Stimulated activated CD8-positive, alpha-beta memory T cell treated with anti-CD3 and anti-CD28 coated beads, Interleukin-12 subunit alpha, Interleukin-12 subunit beta, amount 100 ng/mL, for 24 hours (primary cell): ENCODE measurements around the gene HES1.
"Not testable (repeated sequence)": the region's sequence is repeated elsewhere in the genome, so short reads cannot be mapped to it uniquely, and the experiment has no call there.

Experiments used
- DNase-seq: peaks from one replicate; pipeline ENCODE4 v3.0.0-alpha.2; 2020; ENCODE audit errors: extremely low read depth

The HES1 gene

DNA sequence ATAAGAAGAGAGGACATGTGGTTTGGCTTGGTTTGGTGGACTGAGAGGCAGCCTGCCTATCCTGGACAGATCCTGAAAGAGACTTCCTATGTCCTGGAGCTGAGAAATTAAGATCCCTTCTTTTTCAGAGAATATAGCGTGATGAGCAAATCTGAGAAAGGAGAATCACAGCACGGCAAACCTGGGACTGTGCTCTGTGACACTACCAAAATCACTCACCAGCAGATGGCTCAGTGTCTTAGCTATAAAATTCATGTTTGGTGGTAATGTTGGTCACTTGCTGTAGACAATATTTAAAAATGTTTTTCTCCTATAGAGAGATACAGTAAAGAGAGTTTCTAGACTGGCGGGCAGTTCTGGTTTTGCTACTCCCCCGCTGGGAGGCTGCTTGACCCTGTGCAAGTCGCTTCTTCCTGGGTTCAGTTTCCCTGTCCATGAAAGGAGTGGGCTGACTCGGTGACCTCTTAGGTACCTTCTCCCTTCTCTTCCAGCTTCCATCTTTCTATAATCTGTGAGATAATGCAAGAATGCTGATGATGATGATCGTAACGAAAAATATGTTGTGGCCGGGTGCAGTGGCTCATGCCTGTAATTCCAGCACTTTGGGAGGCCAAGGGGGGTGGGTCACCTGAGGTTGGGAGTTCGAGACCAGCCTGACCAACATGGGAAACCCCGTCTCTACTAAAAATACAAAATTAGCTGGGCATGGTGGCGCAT lies 7.6 kb upstream of the HES1 start:
- no peak for DNase-seq

DNA sequence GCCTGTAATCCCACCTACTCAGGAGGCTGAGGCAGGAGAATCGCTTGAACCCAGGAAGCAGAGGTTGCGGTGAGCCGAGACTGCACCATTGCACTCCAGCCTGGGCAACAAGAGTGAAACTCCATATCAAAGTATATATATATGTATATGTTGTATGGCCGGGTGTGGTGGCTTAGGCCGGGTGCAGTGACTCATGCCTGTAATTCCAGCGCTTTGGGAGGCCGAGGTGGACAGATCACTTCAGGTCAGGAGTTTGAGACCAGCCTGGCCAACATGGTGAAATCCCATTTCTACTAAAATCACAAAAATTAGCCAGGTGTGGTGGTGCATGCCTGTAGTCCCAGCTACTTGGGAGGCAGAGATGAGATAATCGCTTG lies 7.0 kb upstream of the HES1 start:
- not testable (repeated sequence) for DNase-seq

DNA sequence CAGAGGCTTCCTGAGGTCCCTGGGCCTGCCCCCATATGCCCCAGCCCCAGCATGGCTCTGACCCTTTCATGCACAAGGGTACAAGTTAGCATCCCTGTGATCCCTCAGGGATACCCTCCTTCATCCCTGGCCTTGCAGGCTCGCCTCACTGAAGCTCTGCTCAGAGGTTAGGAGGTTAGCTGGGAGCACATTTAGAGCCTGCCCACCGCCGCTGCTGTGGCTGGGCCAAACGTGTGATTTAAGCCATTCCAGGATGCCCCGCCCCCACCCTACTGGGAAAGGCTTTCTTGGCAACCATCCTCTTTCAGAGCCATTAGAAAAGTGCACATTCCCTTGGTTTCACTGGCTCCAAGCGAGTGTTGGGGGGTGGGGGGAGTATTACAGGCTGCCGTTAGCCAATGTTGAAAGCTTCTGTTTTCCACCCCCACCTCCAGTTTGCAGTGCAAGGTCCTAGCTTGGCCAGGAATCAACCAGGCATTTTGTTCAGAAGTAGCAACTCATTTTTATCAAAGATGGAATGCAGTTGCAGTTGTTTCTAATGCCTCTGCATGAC lies 6.3 kb upstream of the HES1 start:
- no peak for DNase-seq

DNA sequence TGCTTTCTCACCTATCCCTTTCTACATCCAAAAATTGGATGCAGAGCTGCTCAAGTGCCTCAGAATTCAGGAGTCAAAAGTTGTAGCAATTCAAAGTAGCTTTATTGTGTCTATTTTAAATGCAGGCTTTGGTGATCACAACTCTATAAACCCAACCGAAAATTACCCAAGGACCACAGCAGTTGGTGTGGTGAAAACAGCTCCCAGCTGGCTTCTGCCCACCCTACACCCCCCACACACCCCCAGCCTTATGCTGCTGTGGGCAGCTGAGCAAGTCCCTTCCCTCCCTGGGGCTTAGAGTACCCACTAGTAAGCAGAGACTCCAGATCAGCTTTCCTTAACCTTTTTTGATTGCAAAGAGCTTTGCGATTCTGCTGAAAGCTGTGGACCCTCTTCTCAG lies 5.8 kb upstream of the HES1 start:
- no peak for DNase-seq

DNA sequence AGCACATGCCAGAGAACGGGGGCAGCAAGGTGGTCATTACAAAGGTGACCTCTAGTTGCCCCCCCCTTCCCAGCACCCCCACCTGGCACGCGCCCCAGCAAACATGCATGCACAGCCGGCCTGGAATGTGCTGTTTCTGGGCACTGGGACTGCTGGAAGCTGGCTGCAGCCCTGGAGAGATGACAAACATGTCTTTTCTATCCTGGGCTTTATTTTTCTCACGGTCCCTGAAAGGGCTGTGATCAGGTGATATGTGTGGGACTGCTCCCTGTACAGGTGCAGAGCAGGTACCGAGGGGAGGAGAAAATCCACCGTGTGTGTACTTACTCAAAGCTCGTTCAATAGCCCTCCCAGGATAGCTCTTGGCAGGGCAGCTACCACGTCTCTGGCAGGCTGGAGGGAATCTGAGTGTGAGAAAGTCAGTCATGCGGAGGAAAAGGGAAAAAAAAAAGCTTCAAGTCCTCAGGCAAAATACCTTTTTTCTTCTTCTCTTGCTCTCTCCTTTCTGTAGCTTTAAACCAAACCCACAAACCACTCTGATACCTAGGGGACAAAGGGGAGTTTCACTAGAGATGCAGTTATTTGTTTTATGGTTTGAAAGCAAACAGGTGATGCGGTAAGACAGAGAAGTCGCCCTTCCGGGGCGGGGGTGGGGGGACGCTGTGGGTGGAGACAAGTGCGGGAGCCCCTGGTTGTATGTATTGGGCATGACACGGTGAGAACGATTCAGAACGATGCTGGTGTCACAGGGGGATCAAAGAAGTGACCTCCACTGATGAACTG lies 5.0 kb upstream of the HES1 start:
- no peak for DNase-seq

DNA sequence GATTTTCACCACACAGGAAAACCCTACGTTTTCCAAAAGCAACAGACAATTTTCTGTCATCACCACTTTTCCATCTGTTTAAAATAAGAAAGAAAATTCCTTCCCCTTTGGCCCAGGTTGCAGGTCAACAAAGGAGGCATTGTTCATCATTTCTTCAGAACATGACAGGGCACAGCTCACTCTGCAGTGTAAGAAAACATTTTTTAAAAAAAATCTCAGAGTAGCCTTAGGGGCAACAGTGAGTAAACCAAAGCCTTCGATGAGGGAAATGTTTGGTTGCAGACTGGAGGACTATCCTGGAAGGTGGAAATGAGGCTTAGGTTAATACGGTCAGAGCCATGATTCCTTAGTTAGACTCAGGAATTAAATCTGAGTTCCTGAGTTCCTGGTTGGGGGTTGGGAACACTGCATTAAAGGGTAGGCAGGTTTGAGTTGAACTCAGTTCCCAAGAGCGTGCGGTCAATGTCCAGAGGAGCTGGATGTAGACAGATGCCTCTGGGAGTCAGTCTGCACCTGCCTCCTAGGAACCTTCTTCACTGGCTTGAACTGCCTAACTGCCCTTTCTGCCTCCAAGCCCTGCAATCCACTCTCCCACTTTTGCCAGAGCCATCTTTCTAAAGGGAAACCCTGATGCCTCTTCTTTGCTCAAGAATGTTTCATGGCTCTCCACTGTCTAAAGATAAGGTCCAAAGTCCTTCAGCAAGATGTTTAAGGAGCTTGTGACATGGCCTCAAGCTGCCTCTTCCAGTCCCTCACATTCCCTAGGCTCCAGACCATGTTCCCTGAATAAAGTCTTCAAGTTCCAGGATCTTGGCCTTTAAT lies 3.3 kb upstream of the HES1 start:
- no peak for DNase-seq

DNA sequence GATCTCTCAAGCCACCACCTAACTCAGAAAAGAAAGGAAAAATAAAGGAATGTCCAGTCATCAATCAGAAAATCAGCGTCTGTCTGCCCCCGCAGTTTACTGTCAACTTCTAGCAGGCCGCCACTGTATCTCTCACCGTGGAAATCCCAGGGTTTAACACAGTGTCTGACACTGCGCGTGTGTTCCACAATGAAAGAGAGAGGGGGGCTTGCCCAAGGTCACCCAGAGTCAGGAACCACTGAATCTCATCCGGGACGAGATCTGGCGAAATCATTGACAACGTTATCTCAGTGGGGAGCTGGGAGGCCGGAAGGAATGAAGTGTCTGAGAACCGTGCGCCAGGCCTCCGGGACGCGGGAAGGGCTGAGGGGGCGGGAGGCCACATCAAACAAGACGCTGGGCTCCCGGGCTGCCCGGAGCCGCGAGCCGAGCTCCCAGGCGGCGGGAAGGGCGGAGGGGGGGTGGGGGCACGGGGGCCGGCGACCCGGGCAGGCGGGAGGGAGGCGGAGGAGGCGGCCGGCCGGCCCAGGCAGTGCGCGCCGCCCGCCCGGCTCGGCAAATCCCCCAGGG lies 2.2 kb upstream of the HES1 start:
- no peak for DNase-seq

DNA sequence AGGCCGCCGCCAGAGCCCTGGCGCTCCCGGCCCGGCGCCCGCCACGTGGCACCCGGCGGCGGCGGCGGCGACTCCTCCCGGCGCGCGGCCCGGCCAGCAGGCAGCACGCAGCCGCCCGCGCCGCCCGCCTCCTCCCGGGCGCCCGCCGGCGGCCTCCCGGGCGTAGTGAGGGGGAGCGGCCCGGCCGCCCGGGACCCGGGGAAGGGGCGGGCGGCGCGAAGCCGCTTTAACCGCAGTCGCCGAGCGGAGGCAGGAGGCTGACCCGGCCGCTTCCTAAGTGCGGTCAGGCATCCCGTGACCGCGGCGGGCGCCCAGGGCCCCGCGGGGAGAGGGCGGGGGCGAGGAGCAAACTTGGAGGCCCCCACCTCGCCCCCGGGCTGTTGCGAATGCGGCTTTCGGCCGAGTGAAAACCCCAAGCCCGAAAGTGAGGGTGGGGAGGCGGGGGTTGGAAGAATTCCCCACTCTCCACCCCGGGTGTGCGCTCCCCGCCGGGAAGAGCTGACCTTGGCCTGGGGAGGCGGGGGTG lies 1.7 kb upstream of the HES1 start:
- no peak for DNase-seq

DNA sequence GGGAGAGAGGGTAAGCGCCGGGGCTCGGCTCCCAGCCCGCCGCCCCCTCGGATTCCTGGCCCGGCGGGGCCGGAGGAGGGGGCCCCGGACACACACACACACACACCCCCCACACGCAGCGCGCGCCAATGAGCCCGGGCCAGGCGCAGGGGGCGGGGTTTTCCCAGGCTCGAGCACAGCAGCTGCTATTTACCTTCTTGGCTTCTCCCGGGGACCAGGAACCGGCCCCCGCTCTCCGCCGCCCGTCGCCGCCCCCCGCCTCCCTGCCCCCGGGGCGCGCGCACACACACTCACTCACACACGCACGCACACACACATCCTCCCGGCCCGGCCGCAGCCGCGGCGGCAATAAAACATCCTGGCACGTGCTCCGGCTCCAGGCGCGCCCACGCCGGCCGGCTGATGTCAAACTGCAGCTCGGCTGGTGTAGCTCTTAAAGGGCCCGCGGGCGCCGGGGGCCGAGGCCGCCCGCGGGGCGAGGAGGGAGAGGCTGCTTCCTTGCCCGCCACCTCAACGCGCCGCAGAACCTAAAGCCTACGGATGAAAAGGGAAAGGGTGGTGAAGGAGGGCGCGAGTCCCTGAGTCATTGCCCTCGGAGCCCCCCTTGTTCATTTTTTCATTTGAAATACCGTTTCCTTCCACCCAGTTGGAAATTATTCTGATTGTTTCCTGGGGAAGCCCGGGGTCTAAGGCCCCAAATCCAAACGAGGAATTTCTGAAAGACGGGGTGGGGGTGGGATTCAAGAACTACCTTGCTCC lies 1.0 kb upstream of the HES1 start:
- peak; percentile 58 for DNase-seq

DNA sequence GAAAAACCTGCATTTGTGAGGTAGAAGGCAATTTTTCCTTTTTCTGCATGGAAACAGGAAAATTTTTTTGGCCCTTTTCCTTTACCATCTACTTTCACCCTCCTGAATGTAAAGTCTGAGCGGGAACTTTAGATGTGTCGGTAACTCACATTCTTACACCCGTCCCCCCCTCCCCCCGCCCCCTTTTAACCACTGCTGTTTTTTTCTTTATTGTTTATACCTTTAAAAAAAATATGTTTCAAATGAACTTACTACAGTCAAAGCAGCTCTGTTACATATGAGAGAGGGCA lies 487 bp upstream of the HES1 start:
- no peak for DNase-seq

DNA sequence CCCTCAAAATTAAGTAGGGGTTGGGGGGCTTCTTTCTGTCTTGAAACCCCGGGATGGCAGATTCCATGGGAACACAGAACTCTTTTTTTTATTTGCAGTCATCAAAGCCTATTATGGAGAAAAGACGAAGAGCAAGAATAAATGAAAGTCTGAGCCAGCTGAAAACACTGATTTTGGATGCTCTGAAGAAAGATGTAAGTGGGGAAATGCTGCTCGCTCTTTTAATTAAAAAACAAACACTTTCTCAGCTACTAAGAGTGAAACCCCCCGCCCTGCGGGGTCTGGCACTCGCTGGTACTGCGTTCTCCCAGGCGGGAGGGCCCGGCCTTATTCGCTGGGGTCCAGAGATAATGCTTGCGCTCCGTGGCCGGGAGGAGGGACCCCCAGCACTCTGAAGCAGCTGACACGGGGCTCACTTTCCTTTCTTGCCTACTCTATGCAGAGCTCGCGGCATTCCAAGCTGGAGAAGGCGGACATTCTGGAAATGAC lies 615 bp downstream of the HES1 start:
- no peak for DNase-seq

DNA sequence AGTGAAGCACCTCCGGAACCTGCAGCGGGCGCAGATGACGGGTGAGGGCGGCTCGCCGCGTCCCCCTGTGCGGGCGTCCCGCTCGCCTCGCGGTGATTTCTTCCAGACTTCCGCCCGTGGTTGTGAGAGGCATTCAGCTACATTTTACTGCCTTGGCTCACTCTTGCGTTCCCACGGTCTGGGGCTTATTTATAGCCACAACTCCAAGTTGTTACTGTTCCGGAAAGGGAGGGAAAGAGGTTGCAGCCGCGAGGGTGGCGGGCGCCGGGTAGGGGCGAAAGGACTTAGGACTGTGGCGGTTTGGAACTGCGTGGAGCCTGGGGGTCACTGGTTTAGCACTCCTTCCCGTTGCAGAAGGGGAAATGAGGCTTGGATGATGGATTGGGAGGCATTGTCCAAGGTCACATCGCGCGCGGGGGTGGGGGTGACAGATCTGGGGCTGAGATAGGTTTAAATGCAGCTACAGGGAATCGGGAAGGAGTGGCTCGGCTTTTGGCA lies 1.1 kb downstream of the HES1 start:
- DNase-seq = no peak

DNA sequence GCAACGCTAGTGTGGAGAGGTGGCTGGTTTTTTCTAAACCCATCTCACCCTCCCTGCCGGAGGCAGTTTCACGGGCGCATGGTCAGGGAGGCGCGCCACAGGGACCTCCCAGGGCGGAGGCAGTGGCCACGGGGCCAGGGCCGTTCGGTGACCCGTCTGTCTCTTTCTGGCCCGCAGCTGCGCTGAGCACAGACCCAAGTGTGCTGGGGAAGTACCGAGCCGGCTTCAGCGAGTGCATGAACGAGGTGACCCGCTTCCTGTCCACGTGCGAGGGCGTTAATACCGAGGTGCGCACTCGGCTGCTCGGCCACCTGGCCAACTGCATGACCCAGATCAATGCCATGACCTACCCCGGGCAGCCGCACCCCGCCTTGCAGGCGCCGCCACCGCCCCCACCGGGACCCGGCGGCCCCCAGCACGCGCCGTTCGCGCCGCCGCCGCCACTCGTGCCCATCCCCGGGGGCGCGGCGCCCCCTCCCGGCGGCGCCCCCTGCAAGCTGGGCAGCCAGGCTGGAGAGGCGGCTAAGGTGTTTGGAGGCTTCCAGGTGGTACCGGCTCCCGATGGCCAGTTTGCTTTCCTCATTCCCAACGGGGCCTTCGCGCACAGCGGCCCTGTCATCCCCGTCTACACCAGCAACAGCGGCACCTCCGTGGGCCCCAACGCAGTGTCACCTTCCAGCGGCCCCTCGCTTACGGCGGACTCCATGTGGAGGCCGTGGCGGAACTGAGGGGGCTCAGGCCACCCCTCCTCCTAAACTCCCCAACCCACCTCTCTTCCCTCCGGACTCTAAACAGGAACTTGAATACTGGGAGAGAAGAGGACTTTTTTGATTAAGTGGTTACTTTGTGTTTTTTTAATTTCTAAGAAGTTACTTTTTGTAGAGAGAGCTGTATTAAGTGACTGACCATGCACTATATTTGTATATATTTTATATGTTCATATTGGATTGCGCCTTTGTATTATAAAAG lies 1.8 kb downstream of the HES1 start:
- DNase-seq = no peak

DNA sequence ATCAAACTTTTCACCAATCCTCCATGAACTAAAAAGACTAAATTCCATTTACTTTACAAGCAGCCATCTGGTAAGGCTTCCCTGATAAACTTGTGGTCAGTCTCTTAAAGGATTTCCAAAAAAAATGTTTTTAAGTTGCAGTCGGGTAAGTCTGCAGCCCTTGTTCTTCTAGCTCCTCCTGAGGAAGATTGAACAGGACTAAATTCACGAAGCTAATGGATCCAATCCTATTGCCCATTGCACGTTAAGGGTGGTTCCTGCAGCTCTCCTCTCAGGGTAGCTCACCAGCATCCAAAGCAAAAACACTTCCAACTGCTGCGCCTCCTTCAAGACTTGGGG lies 2.8 kb downstream of the HES1 start:
- DNase-seq = no peak

DNA sequence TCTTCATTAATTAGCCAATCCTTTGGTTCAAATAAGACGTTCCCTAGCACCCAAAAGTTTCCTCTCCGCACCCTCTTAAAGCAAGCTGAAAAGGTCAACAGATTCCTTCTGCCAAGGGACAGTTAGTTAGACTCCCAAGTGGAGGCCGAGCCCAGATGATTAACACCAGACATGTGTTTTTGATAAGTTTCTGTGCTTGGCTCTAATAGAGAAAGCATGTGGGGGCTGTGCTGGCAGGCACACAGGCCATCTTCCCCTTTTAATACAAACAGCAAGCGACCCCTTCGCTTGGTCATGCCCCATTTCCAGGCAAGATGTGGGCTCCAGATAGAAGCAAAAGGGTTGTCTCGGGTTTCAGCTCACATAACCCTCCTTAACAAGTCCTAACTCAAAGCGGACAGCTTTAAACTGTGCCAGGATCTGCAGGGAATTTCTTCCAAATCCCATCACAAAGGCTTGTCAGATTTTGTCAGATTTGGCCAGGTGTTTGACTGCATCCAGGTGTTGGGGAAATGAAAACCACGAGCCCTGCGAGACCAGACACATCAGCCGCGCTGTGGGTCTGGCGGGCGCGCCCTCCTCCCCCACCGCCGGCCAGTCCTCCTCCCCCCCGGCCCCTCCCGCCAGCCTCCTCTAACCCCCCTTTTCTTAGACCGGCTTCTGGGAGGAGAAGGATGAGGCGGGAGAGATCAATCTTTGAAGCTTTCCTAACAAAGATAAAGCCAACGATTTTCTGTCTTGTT lies 3.3 kb downstream of the HES1 start:
- DNase-seq = no peak

DNA sequence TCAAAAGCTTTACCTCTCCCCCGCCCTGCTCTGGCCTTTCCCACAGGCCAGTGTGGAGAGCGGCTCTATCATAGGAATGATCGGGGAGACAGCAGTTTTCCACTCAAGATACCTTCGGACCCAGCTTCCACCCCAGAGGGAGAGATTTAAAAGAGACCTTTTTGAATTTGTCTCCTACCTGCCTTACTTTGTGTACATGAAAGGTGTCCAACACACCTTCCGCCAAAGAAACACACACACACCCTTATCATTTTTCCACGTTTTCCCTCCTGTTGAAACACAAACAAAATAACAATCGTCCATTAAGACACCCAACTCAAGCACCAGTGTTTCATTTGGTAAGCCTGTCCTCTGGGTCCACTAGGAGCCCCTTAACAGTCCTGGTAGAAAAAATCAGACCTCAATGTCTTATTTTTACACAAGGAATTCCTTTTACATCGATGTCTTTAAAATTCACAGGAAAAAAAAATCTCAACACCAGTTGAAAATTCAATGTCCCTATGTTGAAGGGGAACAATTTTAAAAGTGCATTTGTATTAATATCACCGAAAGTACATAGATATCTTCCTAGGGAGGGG lies 4.0 kb downstream of the HES1 start:
- no peak for DNase-seq

DNA sequence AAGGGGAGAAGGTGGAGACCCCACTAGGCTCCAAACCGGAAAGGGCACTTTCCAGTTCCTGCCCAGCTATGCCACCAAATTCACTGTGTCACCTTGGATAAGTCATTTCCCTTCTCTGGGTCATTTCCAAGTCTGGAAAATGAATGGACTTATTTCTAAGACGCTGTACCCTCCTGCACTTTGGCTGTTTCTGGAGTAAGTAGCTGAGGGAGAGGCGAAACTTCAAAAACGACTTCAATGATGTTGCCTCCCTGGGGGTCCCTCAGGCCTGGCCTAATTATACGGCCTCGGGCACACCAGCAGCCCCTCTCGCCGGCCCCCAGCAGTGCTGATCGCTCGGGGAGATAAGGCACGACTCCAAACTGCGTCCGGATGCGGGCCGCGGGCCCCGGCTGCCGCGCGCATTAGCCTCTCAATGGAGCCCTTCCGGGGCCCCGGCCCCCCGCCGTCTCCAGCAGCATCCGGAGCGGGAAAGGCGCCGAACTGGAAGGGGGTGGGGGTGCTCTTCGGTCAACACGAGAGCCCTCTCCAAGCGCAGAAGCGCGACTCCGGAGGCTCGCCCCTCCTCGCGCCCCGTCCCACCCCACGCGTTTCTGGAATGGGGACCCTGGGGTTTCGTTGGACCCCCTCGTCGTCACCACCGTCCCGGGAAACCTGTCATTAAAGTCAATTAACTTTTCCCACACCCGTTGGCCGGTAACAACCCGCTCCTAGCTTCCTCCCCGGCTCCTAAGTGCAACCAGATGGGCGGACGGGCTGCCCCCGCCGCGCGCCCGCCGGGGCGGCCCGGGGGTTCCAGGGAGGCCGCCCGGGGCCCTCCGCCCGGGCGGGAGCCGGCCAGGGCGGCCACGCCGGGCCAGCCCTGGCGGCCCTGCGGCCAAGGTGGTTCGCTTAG lies 4.8 kb downstream of the HES1 start:
- DNase-seq = no peak
